HG03139 (cell line): ENCODE data around the gene TCERG1L.
"Not testable (repeated sequence)": the region's sequence is repeated elsewhere in the genome, so short reads cannot be mapped to it uniquely, and the experiment has no call there.

ENCODE experiments used
- ATAC-seq: cut with Tn5 transposase; IDR thresholded peaks from one replicate; pipeline ENCODE4 v1.9.1; 2021; ENCODE audit not compliant: unreplicated experiment

TCERG1L gene

GRCh38 chr10:131311661-131312477 lies at the start of gene TCERG1L:
Gene TCERG1L (minus strand): TSS chr10:131311721. CDS start chr10:131311635, 86 bp downstream.
- no peak for ATAC-seq

GRCh38 chr10:131358741-131359442 lies 47.4 kb upstream of the TCERG1L start:
- ATAC-seq: no peak

GRCh38 chr10:131356442-131356841 lies 44.9 kb upstream of the TCERG1L start:
- ATAC-seq: no peak

- no peak for ATAC-seq
Measured at GRCh38 chr10:131355881-131356280, 44.4 kb upstream of the TCERG1L start.

- no peak for ATAC-seq
Measured at GRCh38 chr10:131355056-131355455, 43.5 kb upstream of the TCERG1L start.

GRCh38 chr10:131354380-131354779 lies 42.9 kb upstream of the TCERG1L start:
- no peak for ATAC-seq

- no peak for ATAC-seq
Measured at GRCh38 chr10:131352765-131353290, 41.3 kb upstream of the TCERG1L start.

- ATAC-seq: no peak
Measured at GRCh38 chr10:131350660-131351059, 39.1 kb upstream of the TCERG1L start.

- ATAC-seq: no peak
Measured at GRCh38 chr10:131350245-131350644, 38.7 kb upstream of the TCERG1L start.

GRCh38 chr10:131346456-131346855 lies 34.9 kb upstream of the TCERG1L start:
- ATAC-seq: no peak

- no peak for ATAC-seq
Measured at GRCh38 chr10:131345691-131346090, 34.2 kb upstream of the TCERG1L start.

- ATAC-seq: no peak
Measured at GRCh38 chr10:131344747-131345146, 33.2 kb upstream of the TCERG1L start.

GRCh38 chr10:131337741-131338140 lies 26.2 kb upstream of the TCERG1L start:
- no peak for ATAC-seq

GRCh38 chr10:131332821-131333220 lies 21.3 kb upstream of the TCERG1L start:
- ATAC-seq: no peak

- ATAC-seq: no peak
Measured at GRCh38 chr10:131323880-131324279, 12.4 kb upstream of the TCERG1L start.

GRCh38 chr10:131323025-131323424 lies 11.5 kb upstream of the TCERG1L start:
- no peak for ATAC-seq

GRCh38 chr10:131322575-131322974 lies 11.1 kb upstream of the TCERG1L start:
- not testable (repeated sequence) for ATAC-seq

GRCh38 chr10:131320860-131321604 lies 9.5 kb upstream of the TCERG1L start:
- no peak for ATAC-seq

GRCh38 chr10:131318814-131319213 lies 7.3 kb upstream of the TCERG1L start:
- ATAC-seq: no peak

GRCh38 chr10:131318291-131318690 lies 6.8 kb upstream of the TCERG1L start:
- no peak for ATAC-seq

GRCh38 chr10:131316321-131317075 lies 5.0 kb upstream of the TCERG1L start:
- no peak for ATAC-seq
